ENCODE measurements around the gene NBEA. TPM values are rescaled to one million over a fixed set of nuclear protein-coding genes. Genes with fewer than 3 reads are reported as not detected.
A peak's percentile ranks its signal among the peaks of the same experiment; 100 is the strongest.

Gene NBEA
- total and polyA plus RNA-seq, 8 donors: 5.9 to 14.1 (median 11.3) TPM

- intact Hi-C loops (cut with DNase I): no loop called here
- Histone ChIP-seq H3K36me3 (no peaks in the 10 kb centered on the region), H3K4me1 (no peaks in the 10 kb centered on the region), H3K4me3 (no peak overlapping the region), H3K27me3 (no peaks in the 10 kb centered on the region), H3K9me3 (no peaks in the 10 kb centered on the region), H3K27ac (no peak overlapping the region)
- no peak for DNase-seq
- no peak for ATAC-seq
- TF ChIP-seq CTCF (IDR thresholded peaks at IDR 0.05): no peak
These were observed 752.7 kb downstream of the NBEA start for GRCh38 chr13:35694549-35695447.

GRCh38 chr13:35695448-35695770, 753.3 kb downstream of the NBEA start:
- no peaks in the 10 kb centered on the region for H3K36me3 ChIP-seq
- TF ChIP-seq CTCF (IDR thresholded peaks at IDR 0.05): no peak
- ATAC-seq (no peak), DNase-seq (no peak)
- no peaks in the 10 kb centered on the region for H3K4me1 ChIP-seq
- no peak overlapping the region for H3K27ac ChIP-seq
- no peaks in the 10 kb centered on the region for H3K27me3 ChIP-seq
- H3K4me3 ChIP-seq: no peak overlapping the region
- H3K9me3 ChIP-seq: no peaks in the 10 kb centered on the region
- intact Hi-C loops (cut with DNase I): no loop called here

GRCh38 chr13:35697186-35697730, 755.2 kb downstream of the NBEA start:
- DNase-seq: no peak
- H3K36me3 ChIP-seq: no peaks in the 10 kb centered on the region
- TF ChIP-seq CTCF (IDR thresholded peaks at IDR 0.05): no peak
- no peaks in the 10 kb centered on the region for H3K9me3 ChIP-seq
- no peak for ATAC-seq
- H3K4me1 ChIP-seq: no peaks in the 10 kb centered on the region
- intact Hi-C loops (cut with DNase I): no loop called here
- no peak overlapping the region for H3K4me3 ChIP-seq
- no peak overlapping the region for H3K27ac ChIP-seq
- no peaks in the 10 kb centered on the region for H3K27me3 ChIP-seq

GRCh38 chr13:35698911-35699576, 757.0 kb downstream of the NBEA start:
- no peak overlapping the region for H3K27ac ChIP-seq
- TF ChIP-seq CTCF (IDR thresholded peaks at IDR 0.05): no peak
- peak; percentile 15 for ATAC-seq

More at GRCh38 chr13:35698911-35699576, 757.0 kb downstream of the NBEA start:
- H3K36me3 ChIP-seq: no peaks in the 10 kb centered on the region
- H3K4me3 ChIP-seq: no peak overlapping the region
- no peak for DNase-seq
- H3K27me3 ChIP-seq: no peaks in the 10 kb centered on the region
- intact Hi-C loops (cut with DNase I): no loop called here
- no peaks in the 10 kb centered on the region for H3K4me1 ChIP-seq
- no peaks in the 10 kb centered on the region for H3K9me3 ChIP-seq
